ENCODE results near the gene SYT8.

The SYT8 gene

GRCh38 chr11:1844221-1845094 is 9.7 kb downstream of the SYT8 start:
- in situ Hi-C loops (cut with MboI; ENCODE audit: low sequenced_read_pairs) = no loop called here

GRCh38 chr11:1845095-1845429 is 10.3 kb downstream of the SYT8 start:
- in situ Hi-C loops (cut with MboI; ENCODE audit: low sequenced_read_pairs) = no loop called here

- in situ Hi-C loops (cut with MboI; ENCODE audit: low sequenced_read_pairs) = no loop called here
Observed at GRCh38 chr11:1845561-1846452, 11.0 kb downstream of the SYT8 start.

GRCh38 chr11:1846453-1846932 is 11.7 kb downstream of the SYT8 start:
- in situ Hi-C loops (cut with MboI; ENCODE audit: low sequenced_read_pairs) = no loop called here

GRCh38 chr11:1847006-1847735 is 12.4 kb downstream of the SYT8 start:
- in situ Hi-C loops (cut with MboI; ENCODE audit: low sequenced_read_pairs) = no loop called here

- in situ Hi-C loops (cut with MboI; ENCODE audit: low sequenced_read_pairs) = no loop called here
Observed at GRCh38 chr11:1847926-1848639, 13.3 kb downstream of the SYT8 start.

- in situ Hi-C loops (cut with MboI; ENCODE audit: low sequenced_read_pairs) = no loop called here
Observed at GRCh38 chr11:1848640-1849430, 14.0 kb downstream of the SYT8 start.

- in situ Hi-C loops (cut with MboI; ENCODE audit: low sequenced_read_pairs) = no loop called here
Observed at GRCh38 chr11:1851468-1852180, 16.8 kb downstream of the SYT8 start.

GRCh38 chr11:1852271-1852876 is 17.6 kb downstream of the SYT8 start:
- in situ Hi-C loops (cut with MboI; ENCODE audit: low sequenced_read_pairs) = no loop called here

GRCh38 chr11:1852877-1853276 is 18.1 kb downstream of the SYT8 start, which contains the start of gene LSP1:
Gene LSP1 (plus strand): TSS chr11:1853084. CDS start chr11:1853145, 61 bp downstream.
- in situ Hi-C loops (cut with MboI; ENCODE audit: low sequenced_read_pairs) = no loop called here

GRCh38 chr11:1853376-1854131 is 18.8 kb downstream of the SYT8 start:
- in situ Hi-C loops (cut with MboI; ENCODE audit: low sequenced_read_pairs) = no loop called here

GRCh38 chr11:1854132-1854948 is 19.6 kb downstream of the SYT8 start:
- in situ Hi-C loops (cut with MboI; ENCODE audit: low sequenced_read_pairs) = no loop called here

- in situ Hi-C loops (cut with MboI; ENCODE audit: low sequenced_read_pairs) = no loop called here
Observed at GRCh38 chr11:1854949-1855885, 20.4 kb downstream of the SYT8 start.

GRCh38 chr11:1855886-1856265 is 21.1 kb downstream of the SYT8 start:
- in situ Hi-C loops (cut with MboI; ENCODE audit: low sequenced_read_pairs) = no loop called here

GRCh38 chr11:1856306-1857005 is 21.7 kb downstream of the SYT8 start:
- in situ Hi-C loops (cut with MboI; ENCODE audit: low sequenced_read_pairs) = no loop called here

All from HL-60/S4 treated with retinoic acid at 250 ng/mL for 4 days and 3 days (cell line).